H9 (cell line): ENCODE results near the gene TNFAIP8L1. TPM values are rescaled to one million over a fixed set of nuclear protein-coding genes. Genes with fewer than 3 reads are reported as not detected.

Source experiments
- DNase-seq: peaks from one replicate; pipeline ENCODE4 v3.0.0-alpha.2; 2017
- H2AFZ ChIP-seq: one replicate; pipeline ENCODE4 v1.6.1; 2013; ENCODE audit warnings: mild to moderate bottlenecking, low read length, control low read depth, moderate library complexity
- H2AK5ac ChIP-seq: 2 replicates; pipeline ENCODE4 v1.6.1; 2013; ENCODE audit warnings: low read length, control low read depth, mixed read lengths; ENCODE audit not compliant: insufficient read length
- H2BK120ac ChIP-seq: one replicate; pipeline ENCODE4 v1.6.1; 2013; ENCODE audit warnings: low read depth, mild to moderate bottlenecking, low read length, control low read depth, inconsistent platforms; ENCODE audit not compliant: poor library complexity, severe bottlenecking
- H2BK12ac ChIP-seq: 2 replicates; pipeline ENCODE4 v1.6.1; 2013; ENCODE audit warnings: low read length, control low read depth, mixed read lengths, low read depth; ENCODE audit not compliant: insufficient read length
- H2BK15ac ChIP-seq: 2 replicates; pipeline ENCODE4 v1.6.1; 2013; ENCODE audit warnings: low read depth, low read length, control low read depth
- H2BK20ac ChIP-seq: one replicate; pipeline ENCODE4 v1.6.1; 2013; ENCODE audit warnings: low read depth, mild to moderate bottlenecking, low read length, control low read depth, inconsistent platforms; ENCODE audit not compliant: poor library complexity, severe bottlenecking
- H2BK5ac ChIP-seq: 2 replicates; pipeline ENCODE4 v1.6.1; 2013; ENCODE audit warnings: low read length, control low read depth, mixed read lengths; ENCODE audit not compliant: insufficient read length
- H3K14ac ChIP-seq: 2 replicates; pipeline ENCODE4 v1.6.1; 2013; ENCODE audit warnings: low read length, control low read depth; ENCODE audit not compliant: insufficient read depth
- H3K18ac ChIP-seq: 2 replicates; pipeline ENCODE4 v1.6.1; 2013; ENCODE audit warnings: low read depth, mild to moderate bottlenecking, mixed read lengths, low read length, control low read depth; ENCODE audit not compliant: insufficient read length
- H3K23ac ChIP-seq: 2 replicates; pipeline ENCODE4 v1.6.1; 2013; ENCODE audit warnings: low read length, control low read depth, mixed read lengths, low read depth; ENCODE audit not compliant: insufficient read length
- H3K23me2 ChIP-seq: 2 replicates; pipeline ENCODE4 v1.6.1; 2013; ENCODE audit warnings: low read depth, mild to moderate bottlenecking, mixed read lengths, low read length, control low read depth; ENCODE audit not compliant: insufficient read length, poor library complexity, severe bottlenecking
- H3K27ac ChIP-seq: 2 replicates; pipeline ENCODE4 v1.5.1; 2013; ENCODE audit warnings: low read length, control low read depth, mixed read lengths, low read depth; ENCODE audit not compliant: insufficient read length
- H3K27me3 ChIP-seq: 2 replicates; pipeline ENCODE4 v1.6.1; 2013; ENCODE audit warnings: low read length, control low read depth, inconsistent platforms; ENCODE audit not compliant: insufficient read depth
- H3K4ac ChIP-seq: 2 replicates; pipeline ENCODE4 v1.6.1; 2013; ENCODE audit warnings: low read depth, mild to moderate bottlenecking, control low read depth, inconsistent platforms, low read length, moderate library complexity
- H3K4me1 ChIP-seq: 2 replicates; pipeline ENCODE4 v1.6.1; 2013; ENCODE audit warnings: low read length, control low read depth, inconsistent platforms; ENCODE audit not compliant: insufficient read depth
- H3K4me2 ChIP-seq: 2 replicates; pipeline ENCODE4 v1.6.1; 2013; ENCODE audit warnings: low read length, control low read depth, mixed read lengths; ENCODE audit not compliant: insufficient read length, insufficient read depth
- H3K56ac ChIP-seq: 2 replicates; pipeline ENCODE4 v1.6.1; 2013; ENCODE audit warnings: low read depth, mild to moderate bottlenecking, mixed read lengths, low read length, control low read depth; ENCODE audit not compliant: insufficient read length
- H3K79me1 ChIP-seq: 2 replicates; pipeline ENCODE4 v1.6.1; 2013; ENCODE audit warnings: low read depth, mild to moderate bottlenecking, moderate library complexity, low read length, control low read depth, inconsistent platforms; ENCODE audit not compliant: insufficient read depth, poor library complexity, severe bottlenecking
- H3K79me2 ChIP-seq: 2 replicates; pipeline ENCODE4 v1.6.1; 2013; ENCODE audit warnings: low read length, control low read depth, inconsistent platforms; ENCODE audit not compliant: insufficient read depth
- H3K9ac ChIP-seq: 2 replicates; pipeline ENCODE4 v1.6.1; 2013; ENCODE audit warnings: low read length, control low read depth, mixed read lengths; ENCODE audit not compliant: insufficient read length; ENCODE audit errors: extremely low read depth
- H3K9me3 ChIP-seq: one replicate; pipeline ENCODE4 v1.6.1; 2013; ENCODE audit warnings: low read depth, low read length, inconsistent platforms; ENCODE audit not compliant: control insufficient read depth
- H3T11ph ChIP-seq: one replicate; pipeline ENCODE4 v1.6.1; 2013; ENCODE audit warnings: mild to moderate bottlenecking, low read length, control low read depth, inconsistent platforms
- H4K20me1 ChIP-seq: one replicate; pipeline ENCODE4 v1.6.1; 2013; ENCODE audit not compliant: control insufficient read depth, insufficient read length, insufficient read depth
- H4K5ac ChIP-seq: 2 replicates; pipeline ENCODE4 v1.6.1; 2013; ENCODE audit warnings: low read depth, mild to moderate bottlenecking, mixed read lengths, low read length, control low read depth; ENCODE audit not compliant: insufficient read length
- H4K8ac ChIP-seq: replicated peaks from 2 replicates; pipeline ENCODE4 v1.6.1; 2013; ENCODE audit warnings: low read length, control low read depth, mixed read lengths, low read depth; ENCODE audit not compliant: insufficient read length
- H4K91ac ChIP-seq: 2 replicates; pipeline ENCODE4 v1.6.1; 2013; ENCODE audit warnings: low read depth, mild to moderate bottlenecking, moderate library complexity, mixed read lengths, low read length, control low read depth; ENCODE audit not compliant: insufficient read length
- H3K27ac Mint-ChIP-seq, 3 experiments: 2 replicates in 2 of 3; 3 replicates in 1 of 3; pipeline ENCODE4 v1.8.0; 2020 to 2021; ENCODE audit warnings: mixed read lengths in 3 of 3, mild to moderate bottlenecking in 1 of 3, moderate library complexity in 1 of 3
- H3K27me3 Mint-ChIP-seq: 2 replicates; pipeline ENCODE4 v1.8.0; 2021; ENCODE audit warnings: low read depth, mild to moderate bottlenecking, moderate library complexity, mixed read lengths
- H3K36me3 Mint-ChIP-seq, 3 experiments: 2 replicates in 2 of 3; 3 replicates in 1 of 3; pipeline ENCODE4 v1.8.0; 2020 to 2021; ENCODE audit warnings: low read depth in 3 of 3, mixed read lengths in 3 of 3; ENCODE audit not compliant: insufficient read depth in 1 of 3
- H3K4me1 Mint-ChIP-seq, 2 experiments: 2 replicates each; pipeline ENCODE4 v1.8.0; 2020; ENCODE audit warnings: mixed read lengths in 2 of 2
- H3K4me3 Mint-ChIP-seq, 2 experiments: 2 replicates in 1 of 2; 3 replicates in 1 of 2; pipeline ENCODE4 v1.8.0; 2020 to 2021; ENCODE audit warnings: mild to moderate bottlenecking in 2 of 2, mixed read lengths in 2 of 2, moderate library complexity in 1 of 2
- H3K9me3 Mint-ChIP-seq, 2 experiments: 2 replicates in 1 of 2; 3 replicates in 1 of 2; pipeline ENCODE4 v1.8.0; 2020; ENCODE audit warnings: mild to moderate bottlenecking in 2 of 2, mixed read lengths in 2 of 2, moderate library complexity in 1 of 2
- CTCF ChIP-seq: fragments of 200-600 bp; sonication (generic); conservative IDR thresholded peaks from 3 replicates; pipeline ENCODE4 v1.8.0; 2021; ENCODE audit warnings: antibody characterized with exemption, mild to moderate bottlenecking
- WGBS: extraction: QIAGEN DNeasy Blood & Tissue Kit; methylation state at CpG from one replicate; pipeline ENCODE4 v1.1.7; 2013; ENCODE audit warnings: missing lambda C conversion rate, low lambda C conversion rate, mixed read lengths; ENCODE audit not compliant: insufficient read length; ENCODE audit errors: extremely low coverage; 5-methylcytosine and 5-hydroxymethylcytosine counted together
- total RNA-seq: library from RNA; stranded (reverse); gene quantifications from 2 replicates; pipeline ENCODE4 v1.2.1, GENCODE V29; 2021

Gene TNFAIP8L1
- total RNA-seq, 1 experiment from 2014 or later = 4.2 TPM

GRCh38 chr19:4695224-4695731 is 56.0 kb downstream of the TNFAIP8L1 start:
- Histone ChIP-seq H2BK12ac (no peak overlapping the region), H4K91ac (no peak overlapping the region)
- no CpG with 5 or more reads among the region's 19 CpGs for WGBS

More at GRCh38 chr19:4695224-4695731, 56.0 kb downstream of the TNFAIP8L1 start:
- H2AFZ ChIP-seq = no peak overlapping the region
- no peaks in the 10 kb centered on the region for H3K27me3 ChIP-seq
- H4K8ac ChIP-seq = no peak overlapping the region
- H3K27ac Mint-ChIP-seq = no peak overlapping the region
- no peak overlapping the region for H3K18ac ChIP-seq
- no peaks in the 10 kb centered on the region for H3K27me3 Mint-ChIP-seq
- no peaks in the 10 kb centered on the region for H3K4me1 ChIP-seq
- no peaks in the 10 kb centered on the region for H4K20me1 ChIP-seq
- no peak overlapping the region for H2BK15ac ChIP-seq
- H3K23me2 ChIP-seq = no peaks in the 10 kb centered on the region
- H3K9ac ChIP-seq = no peak overlapping the region
- no peak overlapping the region for H3K4me3 Mint-ChIP-seq
- no peak overlapping the region for H3K4ac ChIP-seq
- H3K27ac ChIP-seq = no peak overlapping the region
- H3K9me3 ChIP-seq = no peaks in the 10 kb centered on the region
- no peaks in the 10 kb centered on the region for H3K9me3 Mint-ChIP-seq
- no peak overlapping the region for H2BK20ac ChIP-seq
- H4K5ac ChIP-seq = no peak overlapping the region
- no peak overlapping the region for H2BK120ac ChIP-seq
- H3K4me2 ChIP-seq = no peak overlapping the region
- no peaks in the 10 kb centered on the region for H3K79me1 ChIP-seq
- H2AK5ac ChIP-seq = no peak overlapping the region
- H2BK5ac ChIP-seq = no peak overlapping the region
- H3K4me1 Mint-ChIP-seq = no peaks in the 10 kb centered on the region
- no peak for DNase-seq
- no peaks in the 10 kb centered on the region for H3K79me2 ChIP-seq
- H3K23ac ChIP-seq = no peak overlapping the region
- no peak overlapping the region for H3K14ac ChIP-seq
- H3K36me3 Mint-ChIP-seq = peaks cover 27 to 75% (median 64%) of the 10 kb centered on the region in 3 experiments
- no peak overlapping the region for H3K56ac ChIP-seq
- no peak overlapping the region for H3T11ph ChIP-seq
- no peak for TF ChIP-seq CTCF
